A673 (cell line): ENCODE measurements around the gene EGR2.

ENCODE experiments used
- EZH2 ChIP-seq: fragments of 200-600 bp; sonication (generic); IDR thresholded peaks from 2 replicates; pipeline ENCODE4 v1.6.1; 2017; ENCODE audit warnings: borderline replicate concordance, low read depth, mild to moderate bottlenecking, mixed read lengths, antibody characterized with exemption, low read length; ENCODE audit not compliant: poor library complexity, severe bottlenecking
- TF ChIP-seq, protein P1 (sequence below): fragments of 300-800, 200-600 bp; sonication (generic); conservative IDR thresholded peaks from 2 replicates; pipeline ENCODE4 v1.5.1; 2017; ENCODE audit warnings: low read depth, mild to moderate bottlenecking, antibody characterized with exemption, low read length, moderate library complexity, mixed read lengths

- TF ChIP-seq, protein P1, sequence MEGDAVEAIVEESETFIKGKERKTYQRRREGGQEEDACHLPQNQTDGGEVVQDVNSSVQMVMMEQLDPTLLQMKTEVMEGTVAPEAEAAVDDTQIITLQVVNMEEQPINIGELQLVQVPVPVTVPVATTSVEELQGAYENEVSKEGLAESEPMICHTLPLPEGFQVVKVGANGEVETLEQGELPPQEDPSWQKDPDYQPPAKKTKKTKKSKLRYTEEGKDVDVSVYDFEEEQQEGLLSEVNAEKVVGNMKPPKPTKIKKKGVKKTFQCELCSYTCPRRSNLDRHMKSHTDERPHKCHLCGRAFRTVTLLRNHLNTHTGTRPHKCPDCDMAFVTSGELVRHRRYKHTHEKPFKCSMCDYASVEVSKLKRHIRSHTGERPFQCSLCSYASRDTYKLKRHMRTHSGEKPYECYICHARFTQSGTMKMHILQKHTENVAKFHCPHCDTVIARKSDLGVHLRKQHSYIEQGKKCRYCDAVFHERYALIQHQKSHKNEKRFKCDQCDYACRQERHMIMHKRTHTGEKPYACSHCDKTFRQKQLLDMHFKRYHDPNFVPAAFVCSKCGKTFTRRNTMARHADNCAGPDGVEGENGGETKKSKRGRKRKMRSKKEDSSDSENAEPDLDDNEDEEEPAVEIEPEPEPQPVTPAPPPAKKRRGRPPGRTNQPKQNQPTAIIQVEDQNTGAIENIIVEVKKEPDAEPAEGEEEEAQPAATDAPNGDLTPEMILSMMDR: no peak
- no peak for TF ChIP-seq EZH2
These were observed 638 bp downstream of the EGR2 start for GRCh38 chr10:62815381-62816075.
